HG03039 (cell line): Measurements from ENCODE around the gene PATJ.

Source experiments
- ATAC-seq: cut with Tn5 transposase; IDR thresholded peaks from one replicate; pipeline ENCODE4 v1.9.1; 2021; ENCODE audit warnings: mild to moderate bottlenecking, moderate library complexity; ENCODE audit not compliant: unreplicated experiment

The PATJ gene

GRCh38 chr1:62038594-62039284 is 296.5 kb downstream of the PATJ start:
- no peak for ATAC-seq

- ATAC-seq, result no peak
These were observed 298.2 kb downstream of the PATJ start for GRCh38 chr1:62040450-62040849.

DNA sequence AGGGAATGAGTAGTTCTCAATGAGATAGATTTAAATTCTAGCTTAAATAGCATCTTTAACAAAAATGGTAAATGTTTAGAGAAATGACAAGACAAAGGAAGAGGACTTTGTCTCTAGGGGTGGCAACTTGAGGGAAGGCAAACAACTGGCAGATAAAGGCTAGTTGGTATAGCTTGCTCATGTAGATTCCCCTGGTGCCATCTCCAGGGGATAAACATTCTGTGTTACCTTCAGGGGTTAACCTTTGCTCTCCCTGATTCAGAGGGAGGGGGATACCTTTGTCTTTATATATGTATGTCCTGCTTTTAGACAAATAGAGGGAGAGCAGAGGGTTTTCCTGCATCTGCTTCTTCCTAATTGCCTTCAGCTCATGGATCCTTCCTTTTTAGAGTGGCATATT is 298.7 kb downstream of the PATJ start:
- ATAC-seq, result no peak

- no peak for ATAC-seq
These were observed 300.9 kb downstream of the PATJ start for GRCh38 chr1:62043154-62043553.

GRCh38 chr1:62045574-62045973 is 303.3 kb downstream of the PATJ start:
- no peak for ATAC-seq

GRCh38 chr1:62046927-62047326 is 304.6 kb downstream of the PATJ start:
- no peak for ATAC-seq

GRCh38 chr1:62050165-62050564 is 307.9 kb downstream of the PATJ start:
- no peak for ATAC-seq

DNA sequence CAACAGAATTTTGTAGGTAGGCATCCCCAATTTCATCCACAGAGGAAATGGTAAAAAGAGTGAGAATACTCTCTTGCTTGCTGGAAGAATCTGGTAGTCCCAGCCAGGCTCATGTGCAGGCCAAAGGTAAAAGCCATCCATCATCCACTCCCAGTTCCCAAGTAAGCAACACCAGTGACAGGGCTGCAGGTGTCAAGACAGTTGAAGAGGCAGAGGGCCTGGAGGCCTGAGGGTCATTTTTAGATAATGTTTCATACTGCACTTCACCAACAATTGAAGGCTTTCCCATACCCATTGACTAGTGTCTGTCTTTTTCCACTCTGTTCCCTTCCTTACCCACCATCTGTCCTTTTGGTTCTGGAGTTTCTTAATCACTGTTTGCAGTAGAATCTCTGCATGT is 310.7 kb downstream of the PATJ start:
- no peak for ATAC-seq

GRCh38 chr1:62054188-62054587 is 311.9 kb downstream of the PATJ start:
- no peak for ATAC-seq

- no peak for ATAC-seq
These were observed 314.9 kb downstream of the PATJ start for GRCh38 chr1:62057230-62057629.

GRCh38 chr1:62057641-62058290 is 315.5 kb downstream of the PATJ start:
- ATAC-seq, result no peak

DNA sequence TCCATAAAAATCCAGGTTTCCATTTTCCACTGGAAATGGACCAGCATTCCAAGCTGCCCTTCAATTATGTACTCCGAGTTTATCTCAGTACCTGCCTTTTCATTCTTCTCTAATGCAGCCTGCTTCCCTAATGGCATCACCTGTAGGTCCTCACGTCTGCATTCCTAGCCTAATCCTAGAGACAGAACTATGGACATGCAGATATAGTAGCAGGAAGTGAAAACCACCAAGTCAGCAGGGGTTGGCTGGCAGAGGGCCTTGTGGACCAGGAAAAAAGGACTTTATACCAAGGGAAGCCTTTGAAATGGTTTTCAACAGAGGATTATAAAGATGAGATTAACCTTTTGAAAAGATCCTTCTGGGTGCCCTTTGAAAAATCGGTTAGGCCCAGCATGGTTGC is 316.7 kb downstream of the PATJ start:
- ATAC-seq, result no peak

- no peak for ATAC-seq
These were observed 319.8 kb downstream of the PATJ start for GRCh38 chr1:62062087-62062486.

DNA sequence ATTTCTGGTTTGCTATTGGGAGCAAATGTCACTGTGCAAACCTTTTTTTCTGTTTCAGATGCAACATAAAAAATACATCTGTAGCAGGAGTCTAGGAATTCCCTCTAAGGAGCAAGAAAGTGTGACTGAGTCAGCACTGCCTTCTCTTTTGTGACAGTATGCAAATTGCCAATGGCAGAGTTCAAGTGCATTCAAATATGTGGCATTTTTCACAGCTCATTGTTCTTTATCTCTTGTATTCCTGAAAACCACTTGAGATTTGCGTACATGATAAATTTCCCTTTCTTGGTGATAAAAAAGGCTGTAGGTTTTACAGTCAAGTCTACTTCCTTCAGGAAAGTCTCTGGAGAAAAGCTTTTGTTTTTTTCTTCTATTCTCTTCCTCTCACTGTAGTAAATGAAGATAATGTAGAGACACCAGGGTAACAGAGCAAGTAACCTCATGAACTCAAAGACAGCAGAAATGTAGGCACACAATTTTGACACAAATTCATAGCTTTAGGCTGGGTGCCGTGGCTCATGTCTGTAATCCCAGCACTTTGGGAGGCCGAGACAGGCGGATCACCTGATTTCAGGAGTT is 322.6 kb downstream of the PATJ start:
- no peak for ATAC-seq

DNA sequence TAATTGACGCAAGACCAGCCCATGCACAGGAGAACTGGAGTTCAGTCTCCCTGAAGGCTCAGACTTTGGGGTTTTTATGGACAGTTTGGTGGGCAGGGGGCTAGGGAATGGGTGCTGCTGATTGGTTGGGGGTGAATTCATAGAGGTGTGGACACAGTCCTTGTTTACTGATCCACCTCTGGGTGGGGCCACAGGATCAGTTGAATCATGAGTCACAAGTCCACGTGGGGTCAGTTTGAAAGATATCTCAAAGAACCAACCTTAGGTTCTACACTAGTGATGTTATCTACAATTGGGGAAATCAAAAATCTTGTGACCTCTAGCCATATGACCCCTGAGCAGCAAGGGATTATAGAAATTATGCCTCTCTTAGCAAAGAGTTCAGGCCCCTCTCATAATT is 324.4 kb downstream of the PATJ start:
- ATAC-seq, result no peak

DNA sequence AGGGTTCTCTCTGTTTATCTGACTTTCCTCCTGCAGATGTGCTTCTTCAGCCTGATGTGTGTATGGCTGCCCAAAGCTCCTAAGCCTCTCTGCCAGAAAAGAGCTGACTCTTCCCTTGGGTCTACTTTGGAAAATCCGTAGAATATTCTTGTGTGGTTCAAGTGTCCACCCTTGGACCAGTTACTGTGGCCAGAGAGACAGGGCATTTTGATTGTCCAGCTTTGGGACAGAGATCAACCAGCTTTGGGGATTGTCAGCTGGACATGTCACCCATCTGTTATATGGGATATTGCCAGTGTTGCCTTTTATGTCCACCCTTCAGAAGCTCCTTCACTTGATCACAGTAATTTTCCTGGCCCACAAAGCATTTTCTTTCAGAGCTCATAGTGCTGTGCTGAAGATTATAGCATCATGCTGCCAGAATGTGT is 326.1 kb downstream of the PATJ start:
- ATAC-seq, result no peak

DNA sequence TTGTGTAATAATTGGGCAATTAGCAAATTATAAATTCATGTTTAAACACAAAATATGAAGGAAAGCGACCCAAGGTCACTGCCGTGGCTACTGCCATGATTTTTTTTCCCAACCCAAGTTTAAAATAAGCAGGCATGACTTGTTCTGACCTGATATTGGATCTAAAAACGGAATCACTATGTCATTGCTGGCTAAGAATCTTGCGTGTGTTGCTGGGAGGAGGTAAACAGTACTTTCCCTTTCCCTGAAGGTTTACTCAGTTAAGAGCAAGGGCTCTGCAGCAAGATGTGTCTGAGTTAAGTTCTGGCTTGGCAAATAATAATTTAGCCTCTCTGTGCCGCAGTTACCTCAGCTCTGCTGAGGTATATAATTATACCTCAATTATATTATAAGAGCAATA is 326.7 kb downstream of the PATJ start:
- no peak for ATAC-seq

DNA sequence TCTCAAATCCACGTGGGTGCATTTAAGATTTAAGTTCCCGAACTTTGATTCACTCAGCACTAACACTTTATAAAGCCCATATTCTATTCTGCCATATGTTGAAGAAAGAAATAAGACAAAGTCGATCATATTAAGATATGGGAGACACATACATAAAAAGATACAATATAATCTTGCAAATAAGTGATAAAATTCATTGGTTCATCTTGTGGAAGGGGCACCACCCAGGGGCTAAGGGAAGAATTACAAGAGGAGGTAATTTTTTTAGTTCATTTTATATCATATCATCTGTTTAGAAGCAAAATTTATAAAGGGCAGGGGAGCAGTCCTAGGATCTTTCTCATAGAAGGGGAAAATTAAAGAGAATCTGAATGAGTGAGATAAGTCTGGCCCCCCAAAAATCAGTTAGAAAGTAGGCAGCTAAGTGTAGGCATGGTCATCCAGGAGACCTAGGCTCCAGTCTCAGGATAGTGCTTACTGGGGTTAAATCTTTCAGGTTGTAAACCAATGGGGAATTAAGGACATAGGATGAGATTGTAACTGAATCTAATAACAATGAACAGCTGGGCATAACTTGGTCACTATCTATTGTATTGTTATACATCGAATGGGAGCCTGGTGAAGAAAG is 328.2 kb downstream of the PATJ start:
- ATAC-seq, result no peak

DNA sequence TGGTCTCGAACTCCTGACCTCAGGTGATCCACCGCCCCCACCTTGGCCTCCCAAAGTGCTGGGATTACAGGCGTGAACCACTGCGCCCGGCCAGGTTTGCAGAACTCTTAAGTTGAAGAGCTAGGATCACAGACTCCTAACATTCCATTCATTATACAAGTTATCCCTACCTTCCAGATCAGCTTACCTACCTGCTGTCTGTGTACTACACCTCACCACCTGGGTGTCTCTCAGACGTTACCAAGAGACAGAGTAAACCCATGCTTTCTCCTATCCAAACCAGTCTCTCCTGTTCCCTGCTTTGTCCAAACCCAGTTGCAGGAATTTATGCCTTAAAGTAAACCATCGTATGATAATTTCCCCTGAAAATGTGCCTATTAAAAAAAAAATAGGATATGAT is 329.4 kb downstream of the PATJ start:
- ATAC-seq, result no peak

DNA sequence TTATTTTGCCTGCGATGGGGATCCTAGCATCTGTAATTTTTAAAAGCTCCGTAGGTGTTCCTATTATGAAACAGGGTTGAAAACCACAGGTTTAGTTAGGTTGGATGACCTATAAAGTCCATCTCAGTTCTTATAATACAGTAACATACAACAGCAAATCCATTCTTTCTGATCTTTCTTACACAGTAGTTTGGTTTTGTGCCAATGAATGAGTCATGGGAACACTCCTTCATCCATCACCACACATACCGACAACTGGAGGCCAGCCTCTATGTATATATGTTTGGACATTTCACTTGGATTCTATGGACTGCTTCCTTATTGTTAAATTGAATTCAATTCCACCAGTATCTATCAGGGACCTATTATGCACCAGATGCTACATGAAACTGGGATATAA is 334.0 kb downstream of the PATJ start:
- no peak for ATAC-seq

- ATAC-seq, result no peak
These were observed 335.5 kb downstream of the PATJ start for GRCh38 chr1:62077821-62078220.
